NCI-H1694 treated with DMSO at 0.1 percent for 48 hours (cell line): ENCODE measurements around the gene RIN1.
"Not testable (repeated sequence)": the region's sequence is repeated elsewhere in the genome, so short reads cannot be mapped to it uniquely, and the experiment has no call there.

Experiments
- DNase-seq: peaks from one replicate; lab custom pipeline; 2025; lab: John Stamatoyannopoulos, UW

RIN1 gene

GRCh38 chr11:66318600-66318970 lies 17.6 kb downstream of the RIN1 start:
- no peak for DNase-seq

GRCh38 chr11:66317723-66318599 lies 18.3 kb downstream of the RIN1 start:
- peak; percentile 45 for DNase-seq

GRCh38 chr11:66317322-66317722 lies 18.9 kb downstream of the RIN1 start:
- peak; percentile 64 for DNase-seq

DNA sequence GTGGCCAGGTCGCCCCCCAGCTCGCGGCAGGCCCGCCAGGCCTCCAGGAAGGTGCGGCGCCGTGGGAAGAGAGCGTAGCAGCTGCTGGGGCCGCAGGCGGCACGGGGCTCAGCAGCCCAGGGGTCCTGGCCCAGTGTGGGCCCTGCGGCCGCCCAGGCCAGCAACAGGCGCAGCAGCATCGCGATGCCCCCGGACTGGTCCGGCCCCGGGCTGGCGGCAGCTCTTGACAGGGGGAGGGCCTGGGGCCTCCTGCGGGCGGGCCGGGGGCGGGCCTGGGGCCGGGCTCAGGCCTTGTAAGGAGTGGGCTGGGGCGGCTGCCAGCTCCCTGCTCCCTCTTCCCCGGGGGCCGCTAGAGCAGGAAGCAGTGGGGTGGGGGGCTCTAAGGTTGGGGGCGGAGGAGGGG lies 19.4 kb downstream of the RIN1 start, which contains the start of gene CD248:
Gene CD248, minus strand, starts transcription at position 196 of the 403 bp plus-strand sequence. Its CDS starts 17 bp downstream, at position 179.
- peak; percentile 64 for DNase-seq

GRCh38 chr11:66315921-66316811 lies 20.1 kb downstream of the RIN1 start:
- DNase-seq = no peak

DNA sequence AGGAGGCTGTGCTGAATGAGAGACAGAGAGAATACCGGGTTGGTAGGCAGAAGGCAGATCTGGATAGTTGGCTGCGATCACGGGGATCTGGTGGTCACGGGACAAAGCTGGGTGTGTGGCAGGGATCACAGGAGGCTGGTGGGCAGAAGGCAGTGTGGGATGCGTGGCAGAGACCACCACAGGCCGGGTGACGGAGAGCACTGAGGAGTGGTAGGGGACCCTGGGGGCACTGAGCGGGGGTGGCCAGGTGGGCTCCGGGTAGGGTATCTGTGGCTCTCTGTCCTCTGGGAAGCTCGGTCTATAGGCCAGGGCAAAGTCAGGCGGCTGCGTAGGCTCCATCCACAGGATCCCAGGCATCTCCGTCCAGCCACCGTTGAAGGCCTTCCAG lies 20.7 kb downstream of the RIN1 start:
- no peak for DNase-seq

- DNase-seq = no peak
These were observed 21.4 kb downstream of the RIN1 start for GRCh38 chr11:66314561-66315497.

DNA sequence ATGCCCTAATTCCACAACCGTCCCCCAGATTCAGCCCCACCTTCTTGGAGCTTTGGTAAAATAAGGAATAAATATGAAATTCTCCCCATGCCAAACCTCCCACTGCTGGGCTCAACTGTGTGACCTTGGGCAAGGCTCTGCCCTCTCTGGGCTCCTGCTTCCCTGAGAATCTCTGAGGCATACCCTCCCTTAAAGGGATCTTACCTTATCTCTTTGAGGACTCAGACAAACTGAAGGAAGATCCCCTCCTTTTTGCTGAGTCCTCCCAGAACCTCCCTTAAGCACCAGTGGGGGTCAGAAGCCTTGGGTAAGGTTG lies 22.1 kb downstream of the RIN1 start:
- DNase-seq = no peak

DNA sequence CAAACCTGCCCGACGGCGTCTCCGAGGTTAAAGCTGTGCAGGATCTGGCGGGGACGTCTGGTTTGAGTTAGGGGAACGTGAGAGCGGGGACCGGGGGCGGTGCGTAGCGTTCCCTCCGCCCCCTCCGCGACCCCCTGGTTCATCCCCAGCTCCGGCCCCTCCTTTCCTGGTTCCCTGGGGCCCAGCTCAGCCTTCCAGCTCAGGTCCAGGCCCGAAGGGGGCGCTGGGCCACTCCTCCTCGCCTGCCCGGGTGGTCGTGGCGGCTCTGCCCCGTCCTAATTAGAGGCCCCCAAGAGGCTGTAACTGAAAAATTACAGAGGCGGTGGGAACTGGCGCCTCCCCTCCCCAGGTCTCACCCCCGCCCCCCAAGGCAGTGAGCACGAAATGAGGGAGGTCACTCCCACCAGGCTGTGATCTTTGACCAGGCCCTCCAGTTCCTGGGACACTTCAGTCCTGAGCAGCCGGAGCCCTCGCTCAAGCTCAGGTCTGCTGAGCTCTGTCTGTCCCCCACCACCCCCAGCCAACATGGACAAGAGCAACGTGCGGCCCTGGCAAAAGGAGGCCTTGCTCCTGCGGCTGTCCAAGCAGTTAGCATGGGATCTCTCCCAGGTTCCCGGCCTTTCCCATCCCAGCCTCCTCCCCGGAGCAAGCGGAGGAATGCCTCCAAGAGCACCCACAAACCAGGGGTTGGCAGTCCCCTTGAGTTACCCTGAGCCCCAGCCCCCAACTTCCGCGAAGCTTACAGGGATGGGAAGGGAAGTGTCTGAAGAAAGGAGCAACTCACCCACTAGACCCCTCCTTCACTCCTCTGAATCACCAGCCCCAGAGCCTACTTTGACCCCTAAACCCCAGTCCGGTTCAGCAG lies 22.7 kb downstream of the RIN1 start:
- DNase-seq = no peak

- DNase-seq = peak; percentile 93
These were observed 23.5 kb downstream of the RIN1 start for GRCh38 chr11:66312549-66313320.

- peak; percentile 90 for DNase-seq
These were observed 24.2 kb downstream of the RIN1 start for GRCh38 chr11:66311965-66312548.

- DNase-seq = no peak
These were observed 24.7 kb downstream of the RIN1 start for GRCh38 chr11:66311470-66311964.

GRCh38 chr11:66310803-66311440 lies 25.3 kb downstream of the RIN1 start:
- not testable (repeated sequence) for DNase-seq

GRCh38 chr11:66310324-66310723 lies 25.9 kb downstream of the RIN1 start:
- DNase-seq = no peak

- no peak for DNase-seq
These were observed 26.8 kb downstream of the RIN1 start for GRCh38 chr11:66309475-66309874.

DNA sequence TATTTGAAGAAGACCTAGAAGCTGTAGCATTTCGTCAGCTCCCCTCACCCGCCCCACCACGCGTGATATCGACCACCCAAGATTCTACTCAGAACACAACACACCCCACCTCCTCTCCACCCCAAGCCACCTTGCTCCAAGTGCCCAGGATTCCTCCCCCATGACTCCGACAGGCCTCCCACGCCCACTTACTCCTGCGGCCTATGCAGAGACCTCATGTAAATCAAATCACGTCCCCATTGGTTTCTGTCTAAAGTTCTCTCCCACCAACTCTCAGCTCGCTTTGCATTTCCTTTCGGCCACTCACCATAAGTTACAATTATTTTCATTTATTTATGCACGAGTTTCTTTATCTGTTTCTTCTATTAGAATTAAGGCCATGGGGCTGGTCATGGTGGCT lies 33.6 kb downstream of the RIN1 start:
- DNase-seq = no peak

GRCh38 chr11:66299186-66299585 lies 37.0 kb downstream of the RIN1 start:
- no peak for DNase-seq

- DNase-seq = no peak
These were observed 38.6 kb downstream of the RIN1 start for GRCh38 chr11:66297610-66298009.
